NOMO-1 treated with DMSO at 0.1 percent for 48 hours (cell line): ENCODE results near the gene FRMD3.

Experiments used
- DNase-seq: peaks from one replicate; lab custom pipeline; 2025; ENCODE audit not compliant: unreplicated experiment; lab: John Stamatoyannopoulos, UW

FRMD3 gene

GRCh38 chr9:83240671-83241070 is 297.5 kb downstream of the FRMD3 start:
- DNase-seq: no peak

- DNase-seq: no peak
These were observed 298.5 kb downstream of the FRMD3 start for GRCh38 chr9:83239747-83240146.

GRCh38 chr9:83238871-83239640 is 299.1 kb downstream of the FRMD3 start:
- peak; percentile 39 for DNase-seq

DNA sequence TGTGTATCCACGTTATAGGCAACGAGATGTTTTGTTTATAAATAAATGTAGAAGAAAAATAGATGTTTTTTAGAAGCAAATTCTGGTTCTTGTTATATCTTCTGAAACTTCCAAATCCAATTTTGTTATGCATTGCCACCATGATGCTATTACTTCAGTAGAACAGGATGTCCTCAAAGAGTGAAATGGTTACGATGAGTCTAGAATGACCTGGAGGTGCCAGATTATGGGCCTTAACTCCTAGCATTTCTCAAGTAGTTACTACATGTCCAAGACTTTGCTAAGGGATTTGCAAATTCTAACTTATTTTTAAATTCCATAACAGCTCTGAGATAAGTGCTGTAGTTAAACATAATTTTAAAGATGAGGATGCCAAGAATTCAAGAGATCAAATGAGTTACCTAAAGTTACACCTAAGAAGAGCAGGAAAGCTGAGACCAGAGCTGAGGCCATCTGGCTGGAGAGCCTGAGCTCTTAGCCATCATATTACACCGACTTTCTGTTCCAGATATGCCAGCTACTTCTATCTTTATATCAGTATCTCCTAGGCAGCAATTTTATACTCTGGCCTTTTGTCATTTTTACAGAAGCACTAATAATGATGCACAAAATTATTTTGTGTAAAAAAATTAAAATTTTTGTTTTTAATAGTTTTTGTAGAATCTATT is 302.0 kb downstream of the FRMD3 start:
- DNase-seq: no peak

- DNase-seq: no peak
These were observed 302.7 kb downstream of the FRMD3 start for GRCh38 chr9:83235526-83235925.

DNA sequence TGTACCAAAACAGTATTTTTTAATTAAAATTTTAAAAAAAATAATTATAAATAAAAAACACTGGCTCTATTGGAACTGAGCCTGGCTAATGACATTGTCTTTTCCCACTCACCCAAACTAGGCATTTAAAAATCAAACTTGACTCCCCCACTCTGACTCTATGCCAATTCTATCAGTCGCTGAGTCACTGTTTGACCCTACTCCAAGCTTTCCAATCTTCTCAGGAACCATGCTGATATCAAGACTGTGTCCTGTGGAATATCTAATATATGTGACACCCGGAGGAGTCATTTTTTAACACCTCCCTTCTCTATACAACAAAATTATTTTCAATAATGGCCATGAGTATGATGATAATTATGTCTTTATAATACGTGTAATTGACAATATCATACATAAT is 303.7 kb downstream of the FRMD3 start:
- no peak for DNase-seq

- no peak for DNase-seq
These were observed 304.6 kb downstream of the FRMD3 start for GRCh38 chr9:83233647-83234046.

DNA sequence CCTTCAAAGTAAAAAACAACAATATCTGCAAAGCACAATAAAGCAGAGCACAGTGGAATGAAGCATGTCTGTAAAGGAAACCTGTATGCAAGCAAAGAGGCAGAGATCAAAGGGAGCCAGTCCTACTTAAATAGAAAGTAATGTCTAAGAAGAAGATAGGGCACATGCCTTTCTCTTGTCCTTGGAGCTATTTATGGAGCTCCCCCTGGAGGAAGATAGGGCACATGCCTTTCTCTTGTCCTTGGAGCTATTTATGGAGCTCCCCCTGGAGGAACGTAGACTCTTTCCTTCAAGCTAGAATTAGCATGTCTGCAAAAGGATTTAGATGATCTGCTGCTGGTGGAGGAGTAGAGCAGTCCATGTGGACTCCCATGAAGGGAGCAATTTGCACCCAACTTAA is 307.2 kb downstream of the FRMD3 start:
- DNase-seq: no peak

DNA sequence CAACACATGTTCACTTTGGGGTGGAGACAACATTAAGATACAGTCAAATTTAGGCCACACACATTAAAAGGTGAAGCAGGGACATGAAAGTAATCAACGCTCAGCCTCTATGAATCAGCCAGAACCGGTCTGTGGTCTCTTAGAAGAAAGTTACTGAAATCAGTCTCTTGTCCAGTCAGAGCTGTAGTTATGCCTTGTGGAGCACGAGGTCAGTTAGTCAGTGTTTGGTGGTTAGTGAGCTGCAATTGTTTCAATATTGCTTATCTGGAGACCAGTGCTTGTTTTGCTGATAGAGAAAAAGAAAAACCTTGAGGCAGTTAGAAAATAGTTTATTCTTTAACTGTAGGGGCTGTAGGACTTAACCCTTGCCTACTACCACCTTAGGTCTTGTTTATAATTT is 317.5 kb downstream of the FRMD3 start:
- no peak for DNase-seq

DNA sequence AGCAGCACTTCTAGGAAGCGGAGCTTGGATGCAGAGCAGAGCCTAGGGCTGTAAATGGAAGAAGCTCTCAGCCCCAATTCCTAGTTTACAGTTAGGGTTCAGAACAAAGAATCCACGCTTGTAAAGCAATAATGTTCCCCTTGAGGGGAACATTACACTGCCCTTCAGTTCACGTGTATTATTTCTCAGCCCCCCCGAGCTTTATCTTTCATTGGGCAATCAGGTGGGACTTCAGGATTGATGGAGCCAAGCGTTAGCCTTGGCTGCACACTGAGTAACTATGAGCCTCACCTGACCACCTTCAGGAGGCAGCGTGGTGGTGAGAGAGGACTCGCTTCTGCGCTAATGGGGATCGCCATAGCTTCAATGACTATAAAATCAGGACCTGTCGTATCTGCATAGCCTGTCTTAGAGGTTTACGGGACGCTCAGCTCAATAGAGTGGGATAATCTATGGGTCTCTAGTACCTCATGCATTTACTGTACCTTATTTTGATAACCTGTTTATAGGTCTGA is 318.2 kb downstream of the FRMD3 start:
- no peak for DNase-seq

DNA sequence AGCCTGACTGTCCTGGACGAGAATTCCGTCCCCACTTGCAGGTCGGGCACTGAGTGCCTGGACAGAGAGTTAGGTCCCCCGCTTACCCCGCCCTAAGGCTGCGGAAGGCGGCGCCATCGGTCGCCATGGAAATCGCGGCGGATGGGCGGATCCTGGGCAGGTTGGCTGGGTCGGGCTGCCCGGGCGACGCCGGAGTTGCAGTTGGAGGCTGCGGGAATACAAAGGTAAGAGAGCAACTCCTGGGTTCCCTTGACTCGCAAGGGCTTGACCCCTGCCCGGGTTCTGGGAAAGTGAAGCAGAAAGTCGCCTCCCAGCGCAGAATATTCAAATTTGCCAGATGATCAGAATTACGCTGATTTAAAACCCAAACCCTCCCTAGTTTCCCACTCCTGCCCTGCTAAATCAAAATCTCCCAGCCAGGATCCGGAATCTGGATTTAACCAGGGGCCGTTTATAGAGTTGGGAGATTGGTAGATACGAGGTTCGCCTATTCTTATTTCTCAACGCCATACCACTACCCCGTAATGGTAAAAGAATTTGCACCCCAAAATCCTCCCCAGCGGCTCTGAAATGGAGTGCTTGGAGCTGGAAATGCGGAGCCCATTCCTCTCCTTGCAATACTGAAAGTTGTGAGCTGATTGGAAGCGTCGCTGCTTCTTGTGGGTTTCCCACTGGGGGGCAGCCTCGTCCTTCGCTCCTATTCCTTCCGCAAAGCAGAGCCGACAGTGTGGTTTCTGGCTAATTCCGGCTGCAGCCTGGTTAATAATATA is 318.9 kb downstream of the FRMD3 start:
- DNase-seq: peak; percentile 51

- DNase-seq: no peak
These were observed 319.6 kb downstream of the FRMD3 start for GRCh38 chr9:83218411-83219090.

DNA sequence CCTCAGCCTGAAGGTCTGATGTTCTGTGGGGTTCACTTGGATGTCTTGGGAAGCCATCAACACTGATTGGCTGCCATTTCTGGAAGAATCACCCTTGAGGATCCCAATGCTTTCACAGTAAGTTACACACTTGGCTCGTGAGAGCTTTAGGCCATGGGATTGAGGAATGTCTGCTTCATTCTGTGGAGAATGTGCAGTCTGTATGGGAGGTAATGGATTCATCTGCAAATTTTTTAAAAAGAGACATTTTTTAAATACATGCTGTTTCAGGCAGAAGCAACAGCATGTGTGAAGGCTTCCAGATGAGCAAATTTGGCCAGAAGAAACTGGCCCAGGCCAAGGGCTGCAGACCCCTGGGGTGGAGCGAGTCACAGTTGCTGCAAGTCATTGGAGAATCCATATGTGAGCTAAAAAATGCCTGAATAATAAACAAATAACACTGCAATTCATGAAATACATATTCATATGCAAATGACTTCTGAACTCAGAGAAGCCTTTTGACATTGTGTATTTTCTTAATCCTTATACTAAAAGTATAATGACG is 328.9 kb downstream of the FRMD3 start:
- DNase-seq: no peak

- DNase-seq: no peak
These were observed 329.9 kb downstream of the FRMD3 start for GRCh38 chr9:83208065-83208850.

DNA sequence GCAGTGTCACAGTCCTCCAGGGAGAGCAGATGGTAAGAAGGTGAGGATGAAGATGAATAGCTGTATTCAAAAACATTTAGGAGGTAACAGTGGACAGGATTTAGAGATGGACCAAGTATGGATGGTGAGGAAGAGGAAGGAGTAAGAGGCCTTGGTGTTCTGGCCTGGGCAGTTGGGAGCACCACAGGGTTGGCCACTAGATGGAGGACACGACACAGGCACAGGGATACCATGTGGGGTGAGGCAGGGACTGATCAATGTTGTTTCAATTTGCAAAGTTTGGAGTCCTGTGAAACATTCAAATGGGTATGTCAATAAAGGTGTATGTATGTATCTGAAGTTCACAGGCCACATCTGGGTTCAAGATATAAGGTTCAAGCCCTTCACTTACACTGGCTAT is 334.2 kb downstream of the FRMD3 start:
- no peak for DNase-seq

- no peak for DNase-seq
These were observed 337.7 kb downstream of the FRMD3 start for GRCh38 chr9:83200531-83200930.

DNA sequence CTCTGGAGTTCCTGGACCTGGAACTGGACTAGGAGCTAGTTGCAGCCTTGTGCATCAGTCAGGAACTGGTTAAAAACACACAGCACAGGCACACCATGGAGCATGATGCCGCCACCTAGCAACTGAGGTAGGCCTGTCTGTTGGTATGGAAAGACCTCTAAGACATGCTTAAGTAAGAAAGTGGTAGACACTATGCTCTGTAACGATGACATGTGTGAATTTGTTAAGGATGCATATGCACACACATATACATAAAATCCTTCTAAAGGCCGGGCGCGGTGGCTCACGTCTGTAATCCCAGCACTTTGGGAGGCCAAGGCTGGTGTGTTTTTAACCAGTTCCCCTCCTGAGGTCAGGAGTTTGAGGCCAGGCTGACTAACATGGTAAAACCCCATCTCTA is 338.4 kb downstream of the FRMD3 start:
- DNase-seq: no peak

DNA sequence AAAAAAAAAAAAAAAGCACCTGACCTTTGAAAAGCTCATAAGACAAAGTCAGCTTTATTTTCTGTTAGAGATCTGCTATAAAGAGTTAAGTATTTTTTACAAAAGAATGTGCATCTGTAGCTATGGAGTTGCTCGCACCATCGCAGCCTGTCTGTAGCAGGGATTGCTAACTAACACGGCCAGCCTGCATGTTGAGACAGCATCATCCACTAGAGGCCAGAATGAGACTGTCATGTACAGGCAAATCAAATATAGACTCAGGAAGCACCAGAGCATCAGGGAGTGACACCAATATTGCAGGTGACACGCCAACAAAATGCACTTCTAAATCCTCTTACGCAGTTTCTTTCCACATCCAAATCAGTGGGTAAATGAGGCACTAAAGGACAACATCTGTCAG is 339.0 kb downstream of the FRMD3 start:
- DNase-seq: no peak

GRCh38 chr9:83198371-83198770 is 339.8 kb downstream of the FRMD3 start:
- no peak for DNase-seq

GRCh38 chr9:83197591-83197990 is 340.6 kb downstream of the FRMD3 start:
- no peak for DNase-seq
